A673 (cell line): ENCODE results near the gene CRHBP. TPM values are rescaled to one million over a fixed set of nuclear protein-coding genes. Genes with fewer than 3 reads are reported as not detected.
"Not testable (repeated sequence)": the region's sequence is repeated elsewhere in the genome, so short reads cannot be mapped to it uniquely, and the experiment has no call there.

ENCODE experiments used
- BruUV-seq: library from RNA; stranded (reverse); fragments of 400-500 nt; replicated peaks from 2 replicates; lab custom pipeline; 2021; lab: Mats Ljungman, UMichigan
- CTCF ChIA-PET: fragments of 300-600 bp; sonication (Branson Sonifier 250); formaldehyde crosslinking; loops from one replicate; lab custom pipeline; 2022; ENCODE audit warnings: antibody characterized with exemption; lab: Charles Lee
- POLR2A ChIA-PET: fragments of 300-600 bp; sonication (Branson Sonifier 250); formaldehyde crosslinking; loops from one replicate; lab custom pipeline; 2022; ENCODE audit warnings: antibody characterized with exemption; ENCODE audit not compliant: low non-redundant PET; lab: Charles Lee
- DNase-seq: peaks from one replicate; pipeline ENCODE4 v3.0.0-alpha.2; 2015; ENCODE audit warnings: low spot score
- H3K27ac ChIP-seq: fragments of 200-600 bp; sonication (generic); 2 replicates; pipeline ENCODE4 v1.5.1; 2016; ENCODE audit warnings: mixed run types, low read depth, mild to moderate bottlenecking, mixed read lengths, antibody characterized with exemption, low read length; ENCODE audit not compliant: poor library complexity, severe bottlenecking
- H3K27me3 ChIP-seq: fragments of 200-600 bp; sonication (generic); replicated peaks from 2 replicates; pipeline ENCODE4 v1.6.1; 2017; ENCODE audit warnings: mixed run types, low read depth, mild to moderate bottlenecking, mixed read lengths, antibody characterized with exemption, low read length; ENCODE audit not compliant: insufficient read depth, poor library complexity
- H3K36me3 ChIP-seq: fragments of 200-600 bp; sonication (generic); 2 replicates; pipeline ENCODE4 v1.6.1; 2016; ENCODE audit warnings: mixed run types, mild to moderate bottlenecking, mixed read lengths, antibody characterized with exemption, low read length; ENCODE audit not compliant: insufficient read depth, poor library complexity, severe bottlenecking
- H3K4me1 ChIP-seq: fragments of 200-600 bp; sonication (generic); 2 replicates; pipeline ENCODE4 v1.6.1; 2017; ENCODE audit warnings: mixed run types, mild to moderate bottlenecking, mixed read lengths, antibody characterized with exemption, low read length; ENCODE audit not compliant: insufficient read depth, poor library complexity, severe bottlenecking
- H3K4me3 ChIP-seq: fragments of 200-600 bp; sonication (generic); 2 replicates; pipeline ENCODE4 v1.5.1; 2016; ENCODE audit warnings: low read depth, mixed run types, mild to moderate bottlenecking, mixed read lengths, low read length; ENCODE audit not compliant: poor library complexity, severe bottlenecking
- H3K9me3 ChIP-seq: fragments of 200-600 bp; sonication (generic); 2 replicates; pipeline ENCODE4 v1.6.1; 2016; ENCODE audit warnings: mixed run types, low read depth, mild to moderate bottlenecking, mixed read lengths, antibody characterized with exemption, low read length; ENCODE audit not compliant: poor library complexity, severe bottlenecking
- EZH2 ChIP-seq: fragments of 200-600 bp; sonication (generic); IDR thresholded peaks from 2 replicates; pipeline ENCODE4 v1.6.1; 2017; ENCODE audit warnings: borderline replicate concordance, low read depth, mild to moderate bottlenecking, mixed read lengths, antibody characterized with exemption, low read length; ENCODE audit not compliant: poor library complexity, severe bottlenecking
- intact Hi-C: fragments of 100-400 bp; cut with micrococcal nuclease; formaldehyde crosslinking; loops from one replicate; pipeline ENCODE4 v1.10.0; 2022; ENCODE audit not compliant: unreplicated experiment
- total RNA-seq: library from RNA; stranded (reverse); gene quantifications from 2 replicates; pipeline ENCODE4 v1.2.3, GENCODE V29; 2021
- TF ChIP-seq, protein P1 (sequence below): fragments of 300-800, 200-600 bp; sonication (generic); conservative IDR thresholded peaks from 2 replicates; pipeline ENCODE4 v1.5.1; 2017; ENCODE audit warnings: low read depth, mild to moderate bottlenecking, antibody characterized with exemption, low read length, moderate library complexity, mixed read lengths

CRHBP gene
- total RNA-seq, 1 experiment from 2014 or later: not detected

DNA sequence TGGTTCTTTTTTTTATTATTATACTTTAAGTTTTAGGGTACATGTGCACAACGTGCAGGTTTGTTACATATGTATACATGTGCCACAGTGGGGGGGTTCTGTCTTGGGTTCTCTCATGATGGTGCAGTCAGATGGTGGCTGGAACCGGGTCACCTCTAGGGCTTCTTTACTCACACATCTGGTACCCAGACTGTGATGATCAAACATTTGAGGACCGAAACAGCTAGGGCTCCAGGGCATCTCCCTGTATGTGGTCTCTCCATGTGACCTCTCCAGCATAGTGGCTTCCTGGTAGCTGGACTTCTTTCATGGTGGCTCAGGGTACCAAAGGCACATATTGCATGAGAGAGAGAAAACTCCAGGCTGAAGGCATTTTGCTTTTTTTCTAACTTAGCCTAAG lies 9.8 kb upstream of the CRHBP start:
- intact Hi-C loops: no loop called here
- no peaks in the 10 kb centered on the region for H3K4me1 ChIP-seq
- no peaks in the 10 kb centered on the region for H3K36me3 ChIP-seq
- no peaks in the 10 kb centered on the region for H3K27me3 ChIP-seq
- ChIA-PET CTCF (no interaction called here), POLR2A (no interaction called here)
- no peak overlapping the region for H3K27ac ChIP-seq
- DNase-seq: no peak
- H3K4me3 ChIP-seq: no peak overlapping the region
- TF ChIP-seq EZH2: no peak
- TF ChIP-seq, protein P1, sequence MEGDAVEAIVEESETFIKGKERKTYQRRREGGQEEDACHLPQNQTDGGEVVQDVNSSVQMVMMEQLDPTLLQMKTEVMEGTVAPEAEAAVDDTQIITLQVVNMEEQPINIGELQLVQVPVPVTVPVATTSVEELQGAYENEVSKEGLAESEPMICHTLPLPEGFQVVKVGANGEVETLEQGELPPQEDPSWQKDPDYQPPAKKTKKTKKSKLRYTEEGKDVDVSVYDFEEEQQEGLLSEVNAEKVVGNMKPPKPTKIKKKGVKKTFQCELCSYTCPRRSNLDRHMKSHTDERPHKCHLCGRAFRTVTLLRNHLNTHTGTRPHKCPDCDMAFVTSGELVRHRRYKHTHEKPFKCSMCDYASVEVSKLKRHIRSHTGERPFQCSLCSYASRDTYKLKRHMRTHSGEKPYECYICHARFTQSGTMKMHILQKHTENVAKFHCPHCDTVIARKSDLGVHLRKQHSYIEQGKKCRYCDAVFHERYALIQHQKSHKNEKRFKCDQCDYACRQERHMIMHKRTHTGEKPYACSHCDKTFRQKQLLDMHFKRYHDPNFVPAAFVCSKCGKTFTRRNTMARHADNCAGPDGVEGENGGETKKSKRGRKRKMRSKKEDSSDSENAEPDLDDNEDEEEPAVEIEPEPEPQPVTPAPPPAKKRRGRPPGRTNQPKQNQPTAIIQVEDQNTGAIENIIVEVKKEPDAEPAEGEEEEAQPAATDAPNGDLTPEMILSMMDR: no peak
- H3K9me3 ChIP-seq: no peaks in the 10 kb centered on the region
- no TSS peak for BruUV-seq

DNA sequence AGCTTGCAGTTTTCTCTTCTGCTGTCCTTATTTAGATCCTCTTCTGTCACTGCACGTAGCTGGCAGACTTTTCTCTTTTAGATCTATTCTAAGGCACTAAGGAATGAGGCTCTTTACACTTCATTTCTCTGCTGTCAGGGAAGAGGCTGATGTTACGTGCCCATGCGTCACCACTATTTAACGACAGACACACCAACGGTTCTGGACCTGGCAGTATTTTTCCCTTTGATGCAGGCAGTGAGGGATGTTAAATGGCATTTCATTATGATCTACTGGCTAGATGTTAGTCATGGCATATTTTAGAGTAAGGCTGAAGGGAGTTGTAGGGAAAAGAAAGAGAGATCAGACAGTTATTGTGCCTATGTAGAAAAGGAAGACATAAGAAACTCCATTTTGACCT lies 8.2 kb upstream of the CRHBP start:
- intact Hi-C loops: no loop called here
- no peaks in the 10 kb centered on the region for H3K4me1 ChIP-seq

DNA sequence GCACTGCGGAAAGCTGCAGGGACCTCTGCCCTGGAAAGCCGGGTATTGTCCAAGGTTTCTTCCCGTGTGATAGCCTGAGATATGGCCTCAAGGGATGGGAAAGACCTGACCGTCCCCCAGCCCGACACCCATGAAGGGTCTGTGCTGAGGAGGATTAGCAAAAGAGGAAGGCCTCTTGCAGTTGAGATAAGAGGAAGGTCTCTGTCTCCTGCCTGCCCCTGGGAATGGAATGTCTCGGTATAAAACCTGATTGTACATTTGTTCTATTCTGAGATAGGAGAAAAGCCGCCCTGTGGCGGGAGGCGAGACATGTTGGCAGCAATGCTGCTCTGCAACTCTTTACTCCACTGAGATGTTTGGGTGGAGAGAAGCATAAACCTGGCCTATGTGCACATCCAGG lies 7.6 kb upstream of the CRHBP start:
- POLR2A ChIA-PET, DNase-seq, H3K27ac ChIP-seq, H3K27me3 ChIP-seq, H3K4me1 ChIP-seq, H3K9me3 ChIP-seq, CTCF ChIA-PET, BruUV-seq, intact Hi-C loops, H3K4me3 ChIP-seq, H3K36me3 ChIP-seq: not testable (repeated sequence)

More for the DNA sequence above, 8.2 kb upstream of the CRHBP start:
- no peak for DNase-seq
- no peaks in the 10 kb centered on the region for H3K36me3 ChIP-seq
- no peaks in the 10 kb centered on the region for H3K27me3 ChIP-seq
- H3K4me3 ChIP-seq: no peak overlapping the region
- TF ChIP-seq EZH2: no peak
- TF ChIP-seq, protein P1: no peak
- POLR2A ChIA-PET: no interaction called here
- CTCF ChIA-PET: no interaction called here
- H3K27ac ChIP-seq: no peak overlapping the region
- no peaks in the 10 kb centered on the region for H3K9me3 ChIP-seq
- no TSS peak for BruUV-seq

DNA sequence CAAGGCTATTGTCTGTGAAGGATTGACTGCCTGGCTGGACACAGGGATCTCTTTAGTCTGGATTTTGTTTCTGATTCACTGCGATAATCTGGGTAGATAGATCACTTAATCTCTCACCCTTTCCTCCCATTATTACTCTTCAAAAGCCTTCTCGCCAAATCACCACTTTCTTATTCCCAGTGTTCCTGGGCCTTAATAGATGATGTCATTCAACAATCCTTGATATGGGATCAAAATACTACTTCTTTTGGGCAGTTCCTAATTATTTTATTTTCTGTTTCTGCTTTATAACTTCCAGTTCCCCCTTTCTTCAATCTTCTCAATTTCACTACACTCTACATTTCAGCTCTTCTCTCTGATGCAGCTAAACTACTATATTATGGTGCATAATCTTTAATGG lies 6.8 kb upstream of the CRHBP start:
- intact Hi-C loops: no loop called here
- CTCF ChIA-PET: no interaction called here
- no peak overlapping the region for H3K4me3 ChIP-seq

More for the DNA sequence above, 6.8 kb upstream of the CRHBP start:
- TF ChIP-seq EZH2: no peak
- TF ChIP-seq, protein P1: no peak
- no peaks in the 10 kb centered on the region for H3K9me3 ChIP-seq
- no peaks in the 10 kb centered on the region for H3K36me3 ChIP-seq
- BruUV-seq: no TSS peak
- no peak overlapping the region for H3K27ac ChIP-seq
- POLR2A ChIA-PET: no interaction called here
- no peaks in the 10 kb centered on the region for H3K27me3 ChIP-seq
- no peaks in the 10 kb centered on the region for H3K4me1 ChIP-seq
- DNase-seq: no peak
